ENCODE results near the gene RNU11.
"Not testable (repeated sequence)": the region's sequence is repeated elsewhere in the genome, so short reads cannot be mapped to it uniquely, and the experiment has no call there.

RNU11 gene

DNA sequence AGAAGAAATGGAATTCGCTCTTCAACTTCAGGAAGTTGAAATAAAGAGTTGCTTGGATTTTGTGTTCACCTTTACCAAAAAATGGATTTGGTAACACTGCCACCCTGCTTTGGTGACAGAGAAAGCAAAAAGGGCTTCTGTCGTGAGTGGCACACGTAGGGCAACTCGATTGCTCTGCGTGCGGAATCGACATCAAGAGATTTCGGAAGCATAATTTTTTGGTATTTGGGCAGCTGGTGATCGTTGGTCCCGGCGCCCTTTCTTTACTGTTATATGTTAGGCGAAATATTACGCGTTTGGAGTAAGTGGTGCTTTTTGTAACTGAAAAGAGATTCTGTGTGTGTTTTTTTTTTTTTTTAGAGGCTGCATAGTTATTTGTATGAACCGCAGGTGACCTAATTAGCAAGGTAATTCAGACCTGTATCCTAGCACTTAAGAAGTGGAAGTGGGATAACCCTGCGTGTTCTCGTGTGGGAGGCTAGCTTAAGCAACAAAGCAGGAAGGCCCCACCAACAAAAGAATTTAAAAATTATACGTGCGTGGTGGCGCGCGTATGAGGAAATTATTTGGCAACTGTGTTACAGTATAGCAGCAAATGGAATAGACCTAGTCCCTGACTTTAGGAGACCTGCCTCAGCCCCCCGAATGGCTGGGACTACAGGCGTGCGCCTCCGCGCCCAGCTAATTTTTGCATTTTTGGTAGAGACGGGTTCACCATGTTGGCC is at the start of gene RNU11:
TSS of gene RNU11 (plus strand) at position 127 of the 725 bp plus-strand sequence.
- DNase-seq: peak; percentile 83

DNA sequence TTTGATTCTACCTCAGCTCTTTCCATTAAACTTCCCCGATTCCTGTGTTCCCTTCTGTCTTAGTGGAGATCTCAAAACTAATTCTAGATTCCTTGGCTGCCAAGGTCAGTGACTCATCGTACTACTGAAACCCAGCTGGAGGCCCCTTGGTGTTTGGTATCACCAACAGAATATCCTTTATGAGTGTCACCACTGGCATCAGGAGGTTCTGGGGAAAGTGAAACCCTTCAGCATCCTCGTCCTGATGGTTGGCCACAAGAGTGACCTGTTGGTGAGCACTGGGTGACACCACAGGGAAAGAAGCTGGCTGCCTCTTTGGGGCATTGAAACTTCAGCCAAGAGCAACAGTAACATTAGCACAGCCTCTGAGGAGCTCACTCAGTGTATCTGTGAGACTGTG is 46.7 kb upstream of the RNU11 start:
- no peak for DNase-seq

DNA sequence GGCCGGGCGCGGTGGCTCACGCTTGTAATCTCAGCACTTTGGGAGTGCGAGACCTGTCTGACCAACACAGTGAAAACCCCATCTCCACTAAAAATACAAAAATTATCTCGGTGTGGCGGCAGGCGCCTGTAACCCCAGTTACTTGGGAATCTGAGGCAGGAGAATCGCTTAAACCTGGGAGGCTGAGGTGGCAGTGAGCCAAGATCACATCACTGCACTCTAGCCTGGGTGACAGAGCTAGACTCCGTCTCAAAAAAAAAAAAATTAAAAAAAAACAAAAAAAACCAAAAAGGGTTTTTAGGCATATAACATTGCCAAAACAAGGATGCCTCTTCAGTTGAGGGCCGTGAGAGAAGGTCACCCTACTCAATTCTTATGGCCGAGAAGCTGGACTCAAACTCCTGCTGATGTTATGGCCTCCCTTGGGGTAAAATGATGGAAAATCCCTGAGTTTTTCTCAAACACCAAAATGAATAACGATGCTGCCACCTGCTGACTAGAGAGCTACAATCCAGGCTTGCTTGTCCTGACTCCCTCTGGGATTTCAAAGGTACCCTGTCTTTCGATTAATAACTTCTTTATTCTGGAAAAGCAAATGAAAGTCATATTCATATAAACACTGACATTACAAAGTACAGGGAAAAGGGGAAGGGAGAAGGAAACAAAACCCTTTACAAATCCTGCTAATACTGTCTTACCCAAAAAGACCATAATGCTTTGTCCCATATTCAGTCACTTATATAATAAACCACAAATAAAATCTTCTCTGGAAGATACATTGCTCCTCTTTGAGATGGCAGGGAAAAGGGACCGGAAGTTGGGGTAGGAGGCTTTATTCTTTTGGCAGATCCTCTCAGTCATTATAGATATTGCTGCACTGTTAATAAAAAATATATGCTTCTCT is 45.6 kb upstream of the RNU11 start:
- DNase-seq: no peak

DNA sequence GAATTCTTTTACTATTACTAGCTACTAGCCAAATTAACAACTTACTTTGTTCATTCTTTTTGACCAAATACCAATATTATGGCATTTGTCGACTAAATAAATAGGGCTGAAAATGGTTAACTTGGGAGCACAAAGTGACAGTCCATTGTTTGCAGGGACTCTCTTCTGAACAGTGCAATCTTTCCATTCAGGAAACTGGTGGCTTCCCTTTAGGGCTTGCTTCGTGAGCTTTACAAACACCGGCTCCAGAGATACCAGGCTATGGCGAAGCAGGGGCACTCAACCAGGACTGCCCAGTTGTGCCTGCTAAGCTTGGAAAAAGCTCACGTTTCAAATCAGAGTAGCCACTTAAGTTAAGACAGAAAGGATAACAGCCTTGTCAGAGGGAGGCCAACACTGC is 44.0 kb upstream of the RNU11 start:
- DNase-seq: no peak

DNA sequence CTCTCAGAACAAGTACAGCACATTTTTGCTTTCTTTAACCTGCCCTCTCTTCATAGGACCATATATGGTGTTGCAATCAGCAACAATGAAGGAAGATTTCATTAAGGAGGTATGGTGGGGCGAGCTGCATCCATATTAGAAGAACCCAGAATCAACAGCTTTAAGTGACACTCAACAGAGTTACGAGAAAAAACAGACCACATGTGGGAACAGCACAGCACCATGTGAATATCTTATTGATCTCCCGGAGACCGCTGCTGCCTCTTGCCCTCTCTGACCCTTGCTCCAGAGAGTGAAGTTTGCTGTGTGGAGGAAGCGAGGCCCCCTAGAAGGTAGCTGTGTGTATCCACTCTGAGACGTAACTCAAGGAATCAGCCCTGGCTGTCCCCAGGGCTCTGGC is 43.4 kb upstream of the RNU11 start:
- no peak for DNase-seq

DNA sequence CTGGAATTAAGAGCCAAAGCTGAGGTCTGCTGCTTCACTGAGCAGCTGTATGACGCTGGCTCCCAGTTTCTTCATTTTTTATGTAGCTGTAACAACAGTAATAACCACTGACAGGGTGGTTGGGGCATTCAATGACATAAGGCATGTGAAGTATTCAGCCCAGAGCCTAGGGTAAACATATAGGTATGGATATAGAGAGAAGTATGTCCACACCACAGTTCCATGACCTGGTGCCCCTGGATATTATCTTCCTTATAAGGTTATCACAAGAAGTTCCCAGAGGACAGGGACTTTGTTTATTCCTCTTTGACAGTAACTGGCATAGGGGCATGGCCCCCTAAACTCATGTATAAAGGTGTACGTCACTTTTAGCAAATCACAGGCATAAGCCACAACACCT is 41.6 kb upstream of the RNU11 start:
- DNase-seq: no peak

DNA sequence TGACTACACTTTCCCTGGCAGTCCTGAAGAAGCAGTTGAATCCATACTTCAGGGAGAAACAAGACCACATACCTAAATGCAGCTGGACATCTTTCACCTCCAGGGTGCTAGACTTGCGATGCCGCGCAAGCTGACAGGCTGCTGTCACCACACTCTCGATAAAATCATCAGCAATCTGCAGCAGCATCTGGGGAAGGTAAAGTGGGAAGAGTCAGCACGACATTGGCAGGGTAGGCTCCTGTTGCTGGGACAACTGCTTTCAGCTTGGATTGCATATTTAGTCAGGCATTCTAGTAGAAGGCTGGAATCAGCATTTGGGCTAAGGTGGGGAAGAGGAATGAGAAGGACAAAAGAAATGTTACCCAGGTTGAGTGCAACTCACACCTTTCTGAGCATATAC is 35.2 kb upstream of the RNU11 start:
- no peak for DNase-seq

DNA sequence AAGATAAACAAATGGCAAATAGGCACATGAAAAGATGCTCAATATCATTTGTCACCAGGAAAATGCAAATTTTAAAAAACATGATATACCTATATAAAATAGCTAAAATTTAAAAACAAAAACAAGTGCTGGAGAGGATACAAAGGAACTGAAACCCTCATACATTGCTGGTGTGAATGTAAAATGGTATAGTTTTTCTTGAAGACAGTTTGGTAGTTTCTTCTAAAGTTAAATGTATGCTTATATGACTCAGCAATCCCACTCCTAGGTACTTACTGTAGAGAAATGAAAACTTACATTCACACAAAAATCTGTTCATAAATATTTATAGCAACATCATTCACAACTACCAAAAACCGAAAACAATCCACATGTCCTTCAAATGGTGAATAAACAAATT is 16.7 kb upstream of the RNU11 start:
- no peak for DNase-seq

DNA sequence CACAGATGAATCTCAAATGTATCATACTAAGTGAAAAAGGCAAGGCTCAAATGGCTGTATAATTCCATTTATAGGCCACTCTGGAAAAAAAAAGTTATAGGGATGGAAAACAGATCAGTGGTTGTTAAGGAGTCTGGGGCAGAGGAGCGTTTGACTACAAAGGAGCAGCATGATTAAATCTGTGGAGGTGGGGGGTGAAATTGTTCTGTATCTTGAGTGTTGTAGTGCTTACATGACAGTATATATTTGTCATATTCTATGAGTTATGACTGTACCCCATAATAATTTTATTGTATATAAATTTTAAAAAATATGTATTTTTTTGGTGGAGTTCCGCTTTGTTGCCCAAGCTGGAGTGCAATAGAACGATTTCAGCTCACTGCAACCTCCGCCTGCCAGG is 15.8 kb upstream of the RNU11 start:
- no peak for DNase-seq

DNA sequence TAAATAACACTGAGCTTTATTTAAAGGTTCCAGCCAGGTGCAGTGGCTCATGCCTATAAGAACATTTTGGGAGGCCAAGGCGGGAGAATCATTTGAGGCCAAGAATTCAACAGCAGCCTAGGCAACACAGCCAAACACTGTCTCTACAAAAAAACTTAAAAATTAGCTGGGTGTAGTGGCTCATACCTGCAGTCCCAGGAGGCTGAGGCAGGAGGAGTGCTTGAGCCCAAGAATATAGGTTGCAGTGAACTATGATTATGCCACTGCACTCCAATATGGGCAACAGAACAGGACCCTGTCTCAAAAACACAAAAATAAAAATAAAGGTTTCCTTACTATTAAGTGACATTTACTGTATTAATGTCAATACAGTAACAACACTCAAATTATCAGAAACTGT is 7.6 kb upstream of the RNU11 start:
- DNase-seq: peak; percentile 18

DNA sequence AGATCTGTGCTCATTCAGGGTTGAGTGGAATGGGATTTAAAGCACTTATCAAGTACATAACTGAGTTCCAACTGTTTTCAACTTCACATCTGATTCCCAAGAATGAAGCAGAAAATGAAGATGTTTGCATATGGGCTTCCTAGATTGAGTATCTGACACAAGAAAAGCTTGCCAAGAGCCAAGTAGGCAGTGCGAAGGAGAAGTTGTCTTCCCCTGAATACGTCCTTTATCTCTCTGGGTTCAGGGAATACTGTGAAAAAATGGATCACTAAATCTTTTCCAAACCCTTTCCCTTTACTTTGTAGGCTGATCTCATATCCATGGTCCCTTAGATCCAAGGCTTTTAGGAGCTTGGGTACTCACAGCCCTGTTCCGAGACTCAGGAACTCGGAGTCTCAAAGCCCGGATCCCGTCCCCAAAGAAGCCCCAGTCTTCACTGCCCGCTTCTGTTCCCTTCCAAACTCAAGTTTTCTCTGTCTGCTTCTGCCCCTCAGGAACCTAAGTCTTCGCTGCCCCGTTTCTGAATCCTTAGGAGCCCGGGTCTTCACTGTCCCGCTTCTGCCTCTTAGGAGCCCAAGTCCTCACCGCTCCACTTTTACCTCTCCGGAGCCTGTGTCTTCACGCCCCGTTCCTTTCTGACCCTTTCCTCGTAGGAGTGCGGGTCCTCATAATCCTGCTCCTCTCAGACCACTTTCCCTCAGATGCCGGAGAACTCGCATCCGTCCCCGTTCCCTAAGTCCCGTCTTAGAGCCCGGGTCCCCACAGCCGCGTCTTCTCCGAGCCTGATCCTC is 6.1 kb upstream of the RNU11 start:
- DNase-seq: no peak

DNA sequence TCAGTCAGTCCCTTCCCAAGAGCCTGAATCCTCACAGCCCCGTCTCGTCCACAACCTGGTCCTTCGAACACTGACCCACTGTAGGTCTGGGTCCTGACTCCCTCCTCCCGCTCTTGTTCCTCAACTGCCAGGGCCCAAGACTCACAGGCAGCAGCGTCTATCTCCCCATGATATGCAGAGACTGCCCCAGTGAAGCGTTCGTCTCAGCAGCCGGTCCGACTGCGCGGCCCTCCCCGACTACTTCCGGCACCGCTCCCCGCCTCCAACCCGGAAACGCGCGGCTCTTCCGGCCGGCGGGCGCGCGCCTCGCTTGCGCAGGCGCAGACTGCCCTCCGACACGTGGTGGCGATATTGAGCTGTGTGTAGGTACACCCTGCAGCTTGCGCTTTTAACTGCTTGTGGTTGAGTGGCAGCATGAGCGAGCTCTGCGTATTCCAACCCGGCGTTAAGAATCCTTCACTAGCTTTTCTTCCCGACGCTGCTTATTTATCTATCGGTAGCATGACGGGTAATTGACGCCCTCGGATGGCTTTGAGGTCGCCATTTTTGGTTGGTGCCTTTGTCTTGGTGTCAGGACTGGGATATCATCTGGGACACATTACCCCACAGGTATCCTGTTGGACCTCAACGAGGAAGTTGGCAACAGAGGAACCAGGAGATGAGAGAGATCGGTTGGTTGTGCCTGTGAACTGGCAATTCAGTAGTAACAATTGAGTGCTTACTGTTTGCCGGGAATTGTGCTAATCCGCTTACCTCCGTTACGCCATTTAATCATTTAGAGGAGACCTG is 5.4 kb upstream of the RNU11 start, which contains the start of gene TAF12:
TSS of gene TAF12 (minus strand) at position 221 of the 789 bp plus-strand sequence. CDS start 20,986 bp downstream, outside the sequence.
- DNase-seq: peak; percentile 91

DNA sequence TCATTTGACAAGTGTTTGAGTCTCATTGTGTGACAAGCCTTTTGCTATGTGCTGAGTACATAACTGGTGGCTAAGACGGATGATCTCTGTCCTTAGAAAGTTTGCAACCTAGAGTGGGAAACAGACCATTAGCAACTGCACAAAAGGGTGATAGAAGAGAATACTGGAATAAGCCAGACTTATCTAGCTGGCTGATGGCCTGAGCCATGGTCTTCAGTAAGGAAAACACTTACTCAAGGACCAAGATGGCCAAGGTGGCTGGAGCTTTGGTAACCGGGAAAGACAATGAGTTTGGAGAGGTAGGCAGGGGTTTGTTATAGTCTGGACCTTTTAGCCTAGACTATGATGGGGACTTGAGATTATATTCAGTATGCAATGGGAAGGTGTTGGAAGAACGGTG is 3.9 kb upstream of the RNU11 start:
- DNase-seq: no peak

DNA sequence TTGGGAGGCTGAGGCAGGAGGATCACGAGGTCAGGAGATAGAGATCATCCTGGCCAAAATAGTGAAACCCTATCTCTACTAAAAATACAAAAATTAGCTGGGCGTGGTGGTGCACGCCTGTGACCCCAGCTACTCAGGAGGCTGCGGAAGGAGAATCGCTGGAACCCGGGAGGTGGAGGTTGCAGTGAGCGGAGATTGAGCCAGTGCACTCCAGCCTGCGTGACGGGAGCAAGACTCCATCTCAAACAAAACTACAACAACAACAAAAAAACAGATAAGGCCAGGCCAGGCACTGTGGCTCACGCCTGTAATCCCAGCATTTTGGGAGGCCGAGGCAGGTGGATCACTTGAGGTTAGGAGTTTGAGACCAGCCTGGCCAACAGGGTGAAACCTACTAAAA is 3.0 kb upstream of the RNU11 start:
- not testable (repeated sequence) for DNase-seq

DNA sequence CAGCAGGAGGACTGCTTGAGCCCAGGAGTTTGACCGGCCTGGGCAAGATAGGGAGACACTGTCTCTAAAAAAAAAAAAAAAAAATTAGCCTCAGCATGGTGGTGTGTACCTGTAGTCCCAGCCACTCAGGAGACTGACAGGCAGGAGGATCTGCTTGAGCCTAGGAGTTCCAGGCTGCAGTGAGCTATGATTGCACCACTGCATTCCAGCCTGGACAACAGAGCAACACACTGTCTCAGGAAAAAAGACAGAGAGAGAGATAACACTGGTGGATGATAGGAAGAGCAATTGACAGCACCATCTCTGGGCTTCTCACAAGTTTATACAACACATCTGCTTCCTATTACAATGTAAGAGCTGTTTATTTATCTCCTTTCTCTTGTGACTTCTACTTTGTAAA is 2.4 kb upstream of the RNU11 start:
- DNase-seq: no peak

DNA sequence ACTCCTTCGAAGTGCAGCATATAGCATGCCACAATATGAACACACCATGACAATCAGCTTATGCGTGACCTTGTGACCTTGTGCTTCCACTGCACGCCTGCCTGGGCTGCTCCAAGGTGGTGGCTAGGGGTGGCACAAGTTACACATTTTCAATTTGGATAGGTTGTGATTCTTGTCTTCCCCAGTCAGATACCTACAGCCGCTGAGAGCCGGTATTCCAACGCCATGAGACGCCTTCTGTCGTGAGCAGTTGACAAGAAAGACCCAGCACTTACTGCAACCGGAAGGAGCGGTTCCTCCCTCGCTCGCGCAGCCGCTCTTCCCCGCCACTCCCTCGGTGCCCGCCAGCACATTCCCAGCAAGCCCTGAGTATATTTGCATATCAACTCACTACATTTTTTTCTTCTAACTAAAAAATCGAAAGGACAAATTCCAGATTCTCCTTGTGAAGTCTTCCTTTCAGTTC is 359 bp upstream of the RNU11 start:
- DNase-seq: peak; percentile 83

DNA sequence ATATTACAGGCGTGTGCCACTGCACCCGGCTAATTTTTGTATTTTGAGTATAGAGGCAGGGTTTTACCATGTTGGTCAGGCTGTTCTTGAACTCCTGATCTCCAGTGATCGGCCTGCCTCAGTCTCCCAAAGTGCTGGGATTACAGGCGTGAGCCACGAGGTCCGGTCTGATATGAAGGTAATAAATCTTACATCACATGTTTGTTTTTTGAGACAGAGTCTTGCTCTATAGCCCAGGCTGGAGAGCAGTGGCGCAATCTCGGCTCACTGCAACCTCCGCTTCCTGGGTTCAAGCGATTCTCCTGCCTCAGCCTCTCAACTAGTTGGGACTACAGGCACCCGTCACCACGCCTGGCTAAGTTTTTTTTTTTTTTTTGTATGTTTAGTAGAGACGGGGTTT is 4.7 kb downstream of the RNU11 start:
- DNase-seq: not testable (repeated sequence)

DNA sequence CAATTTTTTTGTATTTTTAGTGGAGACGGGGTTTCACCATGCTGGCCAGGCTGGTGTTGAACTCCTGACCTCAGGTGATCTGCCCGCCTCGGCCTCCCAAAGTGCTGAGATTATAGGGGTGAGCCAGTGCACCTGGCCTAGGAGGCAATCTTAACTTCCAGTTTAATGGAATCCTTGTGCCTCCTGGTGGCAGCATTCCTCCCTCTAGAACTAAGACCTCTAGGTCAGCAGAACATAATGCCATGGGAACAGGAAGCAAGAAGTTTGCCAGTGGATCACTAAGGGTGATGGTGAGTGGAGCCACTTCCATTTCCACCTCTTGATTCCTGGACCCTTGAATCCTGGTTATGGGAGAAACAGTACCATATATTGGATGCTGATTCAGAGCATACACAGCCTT is 5.5 kb downstream of the RNU11 start:
- DNase-seq: not testable (repeated sequence)

DNA sequence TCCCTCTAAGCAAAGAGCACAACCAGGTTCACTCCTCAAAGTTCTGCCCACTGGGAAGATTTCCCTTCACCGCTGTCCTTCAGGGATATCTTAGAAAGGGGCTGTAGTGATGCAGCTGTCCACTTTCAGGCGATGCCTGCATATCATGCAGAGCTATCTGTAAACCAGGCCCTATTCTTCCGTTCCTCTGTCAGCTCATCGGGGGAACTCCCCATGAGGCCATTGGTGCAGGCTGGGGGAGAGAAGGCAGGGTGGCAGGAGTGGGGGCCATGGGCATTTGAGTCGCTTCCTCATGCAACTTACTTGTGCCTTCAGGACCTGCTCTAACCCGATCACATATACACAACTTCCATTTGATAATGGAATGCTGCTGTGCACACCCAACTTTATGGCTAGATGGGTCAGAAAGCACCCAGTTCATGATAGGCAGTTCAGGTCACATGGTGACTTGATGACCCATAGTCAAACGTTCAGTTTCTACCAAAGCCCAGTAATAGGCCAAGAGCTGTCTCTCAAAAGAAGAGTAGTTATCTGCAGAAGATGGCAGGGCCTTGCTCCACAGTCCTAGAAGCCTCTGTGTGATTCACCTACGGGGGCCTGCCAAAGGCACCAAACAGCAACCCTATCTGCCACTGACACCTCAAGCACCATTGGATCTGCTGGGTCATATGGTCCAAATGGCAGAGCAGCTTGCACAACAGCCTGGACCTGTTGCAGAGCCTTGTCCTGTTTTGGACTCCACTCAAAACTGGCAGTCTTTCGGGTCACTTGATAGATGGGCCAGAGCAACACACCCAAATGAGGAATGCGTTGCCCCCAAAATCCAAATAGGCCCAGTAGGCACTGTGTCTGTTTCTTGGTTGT is 7.3 kb downstream of the RNU11 start:
- not testable (repeated sequence) for DNase-seq

DNA sequence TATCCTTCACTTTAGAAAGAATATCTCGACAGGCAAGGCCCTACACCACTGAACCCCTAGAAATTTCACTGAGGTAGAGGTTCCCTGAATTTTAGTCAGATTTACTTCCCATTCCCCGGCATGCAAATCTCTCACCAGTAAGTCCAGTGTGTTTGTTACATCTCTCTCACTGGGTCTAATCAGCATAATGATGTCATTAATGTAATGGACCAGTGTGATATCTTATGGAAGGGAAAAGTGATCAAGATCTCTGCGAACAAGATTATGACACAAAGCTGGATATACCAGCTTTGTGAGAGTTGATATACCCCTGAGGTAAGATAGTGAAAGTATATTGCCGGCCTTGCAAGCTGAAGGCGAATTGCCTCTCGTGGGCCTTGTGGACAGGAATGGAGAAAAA is 7.9 kb downstream of the RNU11 start:
- DNase-seq: no peak

DNA sequence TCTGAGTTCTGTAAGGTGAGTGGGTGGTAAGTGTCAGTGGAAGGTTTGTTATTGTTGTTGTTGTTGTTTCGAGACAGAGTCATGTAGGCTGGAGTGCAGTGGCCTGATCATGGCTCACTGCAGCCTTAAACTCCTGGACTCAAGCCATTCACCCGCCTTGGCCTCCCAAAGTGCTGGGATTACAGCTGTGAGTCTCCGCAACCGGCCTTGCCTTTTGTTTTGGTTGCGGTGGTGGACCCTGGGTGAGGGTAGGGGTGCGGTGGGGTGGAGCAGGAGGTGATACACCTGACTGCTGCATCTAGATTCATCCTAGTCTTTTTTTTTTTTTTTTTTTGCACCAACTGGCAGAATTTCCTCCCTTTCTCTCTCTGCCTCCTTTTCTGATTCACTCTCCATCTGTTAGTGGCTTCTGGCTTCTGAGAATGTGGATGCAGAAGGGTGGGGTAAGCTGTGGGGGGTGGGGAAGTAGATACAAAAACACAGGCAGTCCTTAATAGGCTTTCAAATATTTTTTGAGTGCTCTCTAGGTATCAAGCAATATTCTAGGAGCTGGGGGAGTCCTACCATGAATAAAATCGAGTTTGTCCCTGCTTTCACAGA is 15.6 kb downstream of the RNU11 start:
- no peak for DNase-seq

Data from activated CD8-positive, alpha-beta memory T cell treated with anti-CD3 and anti-CD28 coated beads, Interleukin-2, amount 50 U/mL, for 4 hours (primary cell).